HepG2 (cell line): ENCODE measurements around the gene IQSEC1. TPM values are rescaled to one million over a fixed set of nuclear protein-coding genes. Genes with fewer than 3 reads are reported as not detected.

Source experiments
- ARNT2 ChIP-seq: sonication (generic); formaldehyde crosslinking; IDR thresholded peaks from 2 replicates; pipeline ENCODE4 v1.8.0; 2022; ENCODE audit warnings: mild to moderate bottlenecking, low read depth, missing genetic modification reagents, moderate library complexity
- BATF2 ChIP-seq: sonication (generic); formaldehyde crosslinking; IDR thresholded peaks from 2 replicates; pipeline ENCODE4 v1.8.0; 2022; ENCODE audit warnings: mild to moderate bottlenecking, missing genetic modification reagents, moderate library complexity
- CENPX ChIP-seq: sonication (generic); formaldehyde crosslinking; IDR thresholded peaks from 2 replicates; pipeline ENCODE4 v1.9.0; 2021; ENCODE audit warnings: mild to moderate bottlenecking, missing genetic modification reagents, moderate library complexity
- HMG20A ChIP-seq: IDR thresholded peaks from 2 replicates; pipeline ENCODE4 v1.6.1; 2016; ENCODE audit warnings: borderline replicate concordance
- IKZF1 ChIP-seq: fragments of 450-650 bp; IDR thresholded peaks from 2 replicates; pipeline ENCODE4 v1.7.1; 2016
- MYNN ChIP-seq: sonication (generic); formaldehyde crosslinking; IDR thresholded peaks from 2 replicates; pipeline ENCODE4 v1.4.0; 2020; ENCODE audit warnings: mild to moderate bottlenecking, low read depth, missing genetic modification reagents
- ONECUT2 ChIP-seq: sonication (generic); formaldehyde crosslinking; IDR thresholded peaks from 2 replicates; pipeline ENCODE4 v1.4.0; 2020; ENCODE audit warnings: missing genetic modification reagents
- PRMT3 ChIP-seq: sonication (generic); formaldehyde crosslinking; IDR thresholded peaks from 2 replicates; pipeline ENCODE4 v1.8.1; 2022; ENCODE audit warnings: low read depth, mild to moderate bottlenecking, moderate library complexity, missing genetic modification reagents, borderline replicate concordance
- REL ChIP-seq: sonication (generic); formaldehyde crosslinking; conservative IDR thresholded peaks from 2 replicates; pipeline ENCODE4 v1.8.0; 2022; ENCODE audit warnings: mild to moderate bottlenecking, missing genetic modification reagents, moderate library complexity
- SOX6 ChIP-seq, 2 experiments: fragments of 450-650 bp in 1 of 2; sonication (generic) in 1 of 2; formaldehyde crosslinking in 1 of 2; IDR thresholded peaks; 2 replicates each; pipeline versions ENCODE4 v1.4.0 to v1.6.1; 2017 to 2020; ENCODE audit warnings: antibody characterized with exemption in 1 of 2, mild to moderate bottlenecking in 1 of 2, missing genetic modification reagents in 1 of 2
- TFDP1 ChIP-seq: IDR thresholded peaks from 2 replicates; pipeline ENCODE4 v1.6.1; 2016; ENCODE audit warnings: missing compliant biosample characterization, missing genetic modification reagents, borderline replicate concordance
- ZBTB33 ChIP-seq: sonication (generic); formaldehyde crosslinking; IDR thresholded peaks from 2 replicates; pipeline ENCODE4 v1.4.0; 2020; ENCODE audit warnings: missing genetic modification reagents
- ZBTB42 ChIP-seq: sonication (generic); formaldehyde crosslinking; IDR thresholded peaks from 2 replicates; pipeline ENCODE4 v1.5.0; 2020; ENCODE audit warnings: mild to moderate bottlenecking, missing genetic modification reagents
- ZNF441 ChIP-seq: sonication (generic); formaldehyde crosslinking; IDR thresholded peaks from 2 replicates; pipeline ENCODE4 v1.7.0; 2021; ENCODE audit warnings: missing genetic modification reagents, borderline replicate concordance
- ZNF567 ChIP-seq: sonication (generic); formaldehyde crosslinking; IDR thresholded peaks from 2 replicates; pipeline ENCODE4 v1.8.1; 2023; ENCODE audit warnings: mild to moderate bottlenecking, missing genetic modification reagents, borderline replicate concordance
- ZNF607 ChIP-seq: sonication (generic); formaldehyde crosslinking; IDR thresholded peaks from 2 replicates; pipeline ENCODE4 v1.5.1; 2020; ENCODE audit warnings: missing genetic modification reagents, mild to moderate bottlenecking, borderline replicate concordance
- ZZZ3 ChIP-seq: sonication (generic); formaldehyde crosslinking; IDR thresholded peaks from 2 replicates; pipeline ENCODE4 v1.4.0; 2020; ENCODE audit warnings: missing genetic modification reagents, mild to moderate bottlenecking, borderline replicate concordance
- polyA plus RNA-seq, 8 experiments: library from polyadenylated mRNA; depleted of rRNA in 3 of 8; stranded (reverse) in 7 of 8; unstranded in 1 of 8; fragments of >200 nt; fragmentation: Illumina TruSeq in 4 of 8; extraction: Trizol in 4 of 8; gene quantifications; 2 replicates each; pipeline versions ENCODE4 v1.2.1 to v1.2.3, GENCODE V29; 2011 to 2016; ENCODE audit warnings: low read depth in 4 of 8, missing spikeins in 1 of 8, mixed read lengths in 1 of 8; ENCODE audit not compliant: insufficient read depth in 1 of 8
- total RNA-seq, 5 experiments: library from RNA; depleted of rRNA; stranded (reverse); fragments of >200 nt; fragmentation: Illumina TruSeq; extraction: Trizol; gene quantifications; 2 replicates each; pipeline ENCODE4 v1.2.3, GENCODE V29; 2016; ENCODE audit warnings: low read depth in 1 of 5
- TF ChIP-seq, protein P1 (sequence below): IDR thresholded peaks from 2 replicates; pipeline ENCODE4 v1.6.1; 2016; ENCODE audit warnings: missing biosample characterization, missing genetic modification reagents, low read depth
- TF ChIP-seq, protein P2 (sequence below): sonication (generic); formaldehyde crosslinking; IDR thresholded peaks from 2 replicates; pipeline ENCODE4 v1.4.0; 2020; ENCODE audit warnings: mild to moderate bottlenecking, missing genetic modification reagents
- TF ChIP-seq, protein P3 (sequence below), 2 experiments: fragments of 450-650 bp in 1 of 2; sonication (generic) in 1 of 2; formaldehyde crosslinking; IDR thresholded peaks; 2 replicates each; pipeline versions ENCODE4 v1.5.0 to v1.8.0; 2020 to 2022; ENCODE audit warnings: mild to moderate bottlenecking in 1 of 2, missing genetic modification reagents in 1 of 2
- TF ChIP-seq, protein P4 (sequence below): sonication (generic); formaldehyde crosslinking; IDR thresholded peaks from 2 replicates; pipeline ENCODE4 v1.4.0; 2020; ENCODE audit warnings: missing genetic modification reagents, borderline replicate concordance

The IQSEC1 gene
- total and polyA plus RNA-seq, 2 of the 13 experiments (the other 11 are each of a cell fraction or from before 2014, with no cell fraction given), result 17.4 to 20.2 TPM

DNA sequence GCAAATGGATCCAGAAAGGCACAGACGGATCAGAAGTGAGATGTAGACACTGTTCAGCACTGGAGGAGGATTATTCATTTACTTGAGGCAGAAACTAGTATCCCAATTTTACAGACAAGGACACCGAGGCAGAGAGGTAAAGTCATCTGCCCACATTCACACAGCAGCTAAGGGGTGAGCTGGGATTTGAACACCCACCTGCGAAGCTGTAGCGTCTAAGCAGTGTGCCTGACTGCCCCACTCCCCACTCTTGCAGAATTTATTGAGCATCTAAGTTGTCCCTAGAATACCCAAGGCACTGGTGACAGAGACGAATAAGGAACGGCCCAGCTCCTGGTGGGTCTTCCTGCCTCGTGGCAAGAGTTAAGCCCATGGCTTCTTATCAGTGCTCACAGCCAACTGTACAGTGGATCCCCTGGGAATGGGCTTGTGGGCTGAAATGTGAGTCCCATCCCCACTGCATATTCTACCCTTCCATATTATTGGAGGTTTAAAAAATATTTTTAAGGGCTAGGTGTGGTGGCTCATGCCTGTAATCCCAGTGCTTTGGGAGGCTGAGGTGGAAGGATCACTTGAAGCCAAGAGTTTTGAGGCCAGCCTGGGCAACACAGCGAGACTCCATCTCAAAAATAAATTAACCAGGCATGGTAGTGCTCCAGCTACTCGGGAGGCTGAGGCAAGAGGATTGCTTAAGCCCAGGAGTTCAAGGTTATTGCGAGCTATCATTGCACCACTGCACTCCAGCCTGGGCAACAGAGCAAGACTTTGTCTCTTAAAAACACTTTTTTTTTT, 77.6 kb downstream of the IQSEC1 start (continued):
- no peak for TF ChIP-seq PRMT3 (CRISPR knock-in tag)
- no peak for TF ChIP-seq ONECUT2 (CRISPR knock-in tag)
- no peak for TF ChIP-seq BATF2 (CRISPR knock-in tag)
- no peak for TF ChIP-seq MYNN (CRISPR knock-in tag)
- no peak for TF ChIP-seq ZZZ3 (CRISPR knock-in tag)
- TF ChIP-seq, protein P1, sequence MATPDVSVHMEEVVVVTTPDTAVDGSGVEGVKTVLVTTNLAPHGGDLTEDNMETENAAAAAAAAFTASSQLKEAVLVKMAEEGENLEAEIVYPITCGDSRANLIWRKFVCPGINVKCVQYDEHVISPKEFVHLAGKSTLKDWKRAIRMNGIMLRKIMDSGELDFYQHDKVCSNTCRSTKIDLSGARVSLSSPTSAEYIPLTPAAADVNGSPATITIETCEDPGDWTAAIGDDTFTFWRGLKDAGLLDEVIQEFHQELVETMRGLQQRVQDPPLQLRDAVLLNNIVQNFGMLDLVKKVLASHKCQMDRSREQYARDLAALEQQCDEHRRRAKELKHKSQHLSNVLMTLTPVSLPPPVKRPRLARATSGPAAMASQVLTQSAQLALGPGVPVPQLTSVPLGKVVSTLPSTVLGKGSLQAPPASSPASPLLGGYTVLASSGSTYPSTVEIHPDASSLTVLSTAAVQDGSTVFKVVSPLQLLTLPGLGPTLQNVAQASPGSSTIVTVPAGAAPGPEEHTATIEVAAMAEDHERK (CRISPR knock-in tag), result no peak
- TF ChIP-seq, protein P2, sequence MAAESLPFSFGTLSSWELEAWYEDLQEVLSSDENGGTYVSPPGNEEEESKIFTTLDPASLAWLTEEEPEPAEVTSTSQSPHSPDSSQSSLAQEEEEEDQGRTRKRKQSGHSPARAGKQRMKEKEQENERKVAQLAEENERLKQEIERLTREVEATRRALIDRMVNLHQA (CRISPR knock-in tag), result no peak
- no peak for TF ChIP-seq ARNT2 (CRISPR knock-in tag)
- no peak for TF ChIP-seq ZNF441 (CRISPR knock-in tag)
- TF ChIP-seq ZBTB33, result no peak
- TF ChIP-seq TFDP1 (CRISPR knock-in tag), result no peak
- TF ChIP-seq ZNF567 (CRISPR knock-in tag), result no peak
- TF ChIP-seq SOX6 (IDR thresholded peaks at IDR 0.05), result no peak
- no peak for TF ChIP-seq SOX6 (CRISPR knock-in tag; IDR thresholded peaks at IDR 0.05)
- no peak for TF ChIP-seq ZNF607 (CRISPR knock-in tag)
- TF ChIP-seq, protein P3, sequence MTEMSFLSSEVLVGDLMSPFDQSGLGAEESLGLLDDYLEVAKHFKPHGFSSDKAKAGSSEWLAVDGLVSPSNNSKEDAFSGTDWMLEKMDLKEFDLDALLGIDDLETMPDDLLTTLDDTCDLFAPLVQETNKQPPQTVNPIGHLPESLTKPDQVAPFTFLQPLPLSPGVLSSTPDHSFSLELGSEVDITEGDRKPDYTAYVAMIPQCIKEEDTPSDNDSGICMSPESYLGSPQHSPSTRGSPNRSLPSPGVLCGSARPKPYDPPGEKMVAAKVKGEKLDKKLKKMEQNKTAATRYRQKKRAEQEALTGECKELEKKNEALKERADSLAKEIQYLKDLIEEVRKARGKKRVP (CRISPR knock-in tag; IDR thresholded peaks at IDR 0.05), result peak in 1 of 2 experiments; percentile 57; a peak in 1 of 4 replicates
- TF ChIP-seq, protein P4, sequence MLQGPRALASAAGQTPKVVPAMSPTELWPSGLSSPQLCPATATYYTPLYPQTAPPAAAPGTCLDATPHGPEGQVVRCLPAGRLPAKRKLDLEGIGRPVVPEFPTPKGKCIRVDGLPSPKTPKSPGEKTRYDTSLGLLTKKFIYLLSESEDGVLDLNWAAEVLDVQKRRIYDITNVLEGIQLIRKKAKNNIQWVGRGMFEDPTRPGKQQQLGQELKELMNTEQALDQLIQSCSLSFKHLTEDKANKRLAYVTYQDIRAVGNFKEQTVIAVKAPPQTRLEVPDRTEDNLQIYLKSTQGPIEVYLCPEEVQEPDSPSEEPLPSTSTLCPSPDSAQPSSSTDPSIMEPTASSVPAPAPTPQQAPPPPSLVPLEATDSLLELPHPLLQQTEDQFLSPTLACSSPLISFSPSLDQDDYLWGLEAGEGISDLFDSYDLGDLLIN (CRISPR knock-in tag), result no peak
- no peak for TF ChIP-seq ZBTB42 (CRISPR knock-in tag)
- no peak for TF ChIP-seq REL
- no peak for TF ChIP-seq IKZF1
- no peak for TF ChIP-seq CENPX (CRISPR knock-in tag)
- TF ChIP-seq HMG20A (CRISPR knock-in tag), result no peak
